GM04504 (cell line): ENCODE data around the gene HADH.
"Not testable (repeated sequence)": the region's sequence is repeated elsewhere in the genome, so short reads cannot be mapped to it uniquely, and the experiment has no call there.

Experiments
- DNase-seq: peaks from one replicate; pipeline ENCODE4 v3.0.0-alpha.2; 2012; ENCODE audit warnings: low read depth

HADH gene

DNA sequence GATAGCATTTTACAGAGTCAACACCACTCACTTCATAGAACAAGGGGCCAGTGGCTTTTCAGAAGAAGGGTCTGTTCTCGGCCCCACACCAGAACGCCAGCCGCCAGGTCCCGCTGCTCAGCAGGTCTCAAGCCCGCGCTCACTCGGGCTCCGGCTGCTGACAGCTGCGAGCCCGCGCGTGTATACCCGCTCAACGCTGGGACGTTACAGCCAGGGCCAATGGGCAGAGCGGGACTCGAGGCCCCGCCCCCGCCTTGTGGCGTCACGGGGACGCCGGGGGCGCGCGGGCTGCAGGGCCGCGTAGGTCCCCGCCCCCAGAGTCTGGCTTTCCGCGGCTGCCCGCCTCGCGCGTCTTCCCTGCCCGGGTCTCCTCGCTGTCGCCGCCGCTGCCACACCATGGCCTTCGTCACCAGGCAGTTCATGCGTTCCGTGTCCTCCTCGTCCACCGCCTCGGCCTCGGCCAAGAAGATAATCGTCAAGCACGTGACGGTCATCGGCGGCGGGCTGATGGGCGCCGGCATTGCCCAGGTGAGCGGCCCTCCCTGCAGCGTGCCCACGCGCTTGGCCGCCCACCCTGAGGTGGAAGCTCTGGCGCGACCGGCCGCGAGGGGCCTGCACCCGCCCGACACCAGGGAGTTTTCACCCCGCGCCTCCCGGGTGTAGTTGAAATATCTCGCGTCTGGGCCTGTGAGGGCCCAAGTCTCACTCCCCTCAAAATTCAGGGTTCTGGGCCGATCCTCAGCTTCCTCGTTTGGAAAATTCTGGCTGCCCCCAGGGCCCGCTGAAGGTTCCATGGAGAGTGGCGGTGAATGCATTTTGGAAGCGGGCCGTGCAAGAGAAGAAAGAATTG lies at the start of gene HADH:
Gene HADH, plus strand, starts transcription at position 353 of the 850 bp plus-strand sequence. Its CDS starts 44 bp downstream, at position 397.
- peak; percentile 76 for DNase-seq

DNA sequence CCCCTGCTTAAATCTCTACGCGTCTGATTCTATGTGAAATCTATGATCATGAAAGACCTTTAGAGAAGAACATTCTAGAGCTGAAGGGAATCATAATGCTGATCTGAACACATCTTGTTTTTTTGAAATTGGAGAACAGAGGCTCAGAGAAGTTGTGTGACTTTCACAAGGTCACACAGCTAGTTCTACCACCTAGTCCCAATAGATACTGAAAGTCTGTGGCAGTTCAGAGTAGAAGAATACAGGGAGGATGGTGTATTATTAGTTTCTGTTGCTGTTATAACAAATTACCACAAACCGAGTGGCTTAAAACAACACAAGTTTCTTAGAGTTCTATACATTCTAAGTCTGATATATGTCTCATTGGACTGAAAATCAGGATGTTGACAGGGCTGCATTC lies 43.9 kb upstream of the HADH start:
- no peak for DNase-seq

DNA sequence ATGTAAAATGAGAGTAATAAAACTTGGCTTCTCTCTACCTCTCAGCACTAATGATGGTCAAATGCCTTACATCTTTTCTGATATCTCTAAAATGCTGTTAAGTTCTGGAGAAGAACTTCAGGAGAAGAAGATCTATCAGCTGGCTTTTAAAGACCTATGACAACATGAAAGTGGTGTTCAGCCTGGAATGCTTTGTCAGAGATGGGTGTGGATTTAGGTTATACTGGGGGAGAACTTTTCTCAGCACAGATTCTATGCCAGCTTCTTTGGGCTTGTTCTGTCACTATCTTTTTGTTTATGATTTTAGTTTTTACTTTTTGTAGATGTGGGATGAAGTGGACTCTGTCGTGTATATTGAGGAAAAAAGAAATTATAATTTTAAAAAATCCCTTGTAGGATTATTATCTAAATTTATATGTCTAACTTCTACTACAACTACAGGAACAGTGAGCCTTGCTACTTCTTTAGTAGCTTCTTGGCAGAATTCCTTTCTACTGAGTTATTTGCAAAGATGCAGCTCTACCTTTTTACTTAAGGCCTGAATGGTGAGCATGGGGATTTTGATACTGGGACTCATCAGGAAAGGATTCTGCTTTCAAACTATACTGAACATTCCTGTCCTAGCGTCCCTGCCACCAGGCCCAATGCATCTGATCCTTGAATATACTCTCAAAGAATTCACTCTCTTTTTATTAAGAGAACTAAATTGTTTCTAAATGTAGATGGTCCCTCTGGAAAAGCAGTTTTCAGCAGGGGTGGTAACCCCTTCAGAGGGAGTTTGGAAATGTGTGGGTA lies 38.7 kb upstream of the HADH start:
- DNase-seq = no peak

DNA sequence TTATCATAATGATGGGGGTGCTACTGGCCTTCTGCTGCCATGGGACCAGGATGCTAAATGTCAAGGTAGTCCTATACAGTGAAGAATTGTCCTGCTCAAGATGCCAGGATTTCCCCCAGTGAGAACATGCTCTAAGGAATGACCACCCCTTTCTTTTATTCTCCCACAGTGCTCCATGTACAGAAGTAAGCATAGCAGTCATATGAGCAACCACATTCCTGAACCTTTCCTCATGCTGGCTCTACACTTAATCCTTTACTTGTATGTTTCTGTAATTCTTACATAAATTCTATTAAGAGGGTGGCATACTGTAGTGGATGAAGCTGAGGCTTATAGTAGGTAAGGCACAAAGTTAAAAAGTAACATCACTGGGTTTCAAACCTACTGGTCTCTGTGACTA lies 38.1 kb upstream of the HADH start:
- DNase-seq = peak; percentile 24

DNA sequence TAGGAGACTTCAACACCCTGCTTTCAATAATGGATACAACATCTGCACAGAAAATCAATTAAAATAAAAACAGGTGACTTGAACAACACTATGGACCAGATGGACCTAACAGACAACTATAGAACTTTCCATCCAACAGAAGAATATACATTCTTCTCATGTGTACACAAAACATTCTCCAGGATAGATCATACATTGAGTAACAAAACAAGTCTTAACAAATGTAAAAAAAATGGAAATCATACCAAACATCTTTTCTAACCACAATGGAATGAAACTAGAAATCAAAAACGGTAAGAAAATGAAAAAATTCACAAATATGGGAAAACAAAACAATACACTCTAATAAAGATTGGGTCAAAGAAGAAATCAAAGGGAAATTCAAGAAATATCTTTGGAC lies 33.7 kb upstream of the HADH start:
- no peak for DNase-seq

DNA sequence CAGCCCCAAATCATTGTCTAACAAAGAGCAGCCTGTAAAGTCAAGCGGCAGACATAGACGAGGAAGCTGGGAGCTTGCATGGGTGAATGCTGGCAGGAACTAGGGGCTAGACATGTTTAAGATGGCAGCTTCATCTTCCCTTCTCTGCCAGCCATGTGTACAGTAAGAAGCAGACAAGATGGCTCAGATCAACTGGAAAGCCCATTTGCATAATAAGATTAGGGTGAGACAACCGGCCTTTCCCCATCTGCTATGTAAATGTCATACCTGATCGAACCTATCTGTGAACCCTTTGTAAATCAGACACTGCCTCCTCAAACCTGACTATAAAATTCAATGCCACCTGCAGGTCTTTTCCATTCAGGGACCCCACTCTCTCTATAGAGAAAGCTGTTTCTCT lies 22.8 kb upstream of the HADH start:
- no peak for DNase-seq

DNA sequence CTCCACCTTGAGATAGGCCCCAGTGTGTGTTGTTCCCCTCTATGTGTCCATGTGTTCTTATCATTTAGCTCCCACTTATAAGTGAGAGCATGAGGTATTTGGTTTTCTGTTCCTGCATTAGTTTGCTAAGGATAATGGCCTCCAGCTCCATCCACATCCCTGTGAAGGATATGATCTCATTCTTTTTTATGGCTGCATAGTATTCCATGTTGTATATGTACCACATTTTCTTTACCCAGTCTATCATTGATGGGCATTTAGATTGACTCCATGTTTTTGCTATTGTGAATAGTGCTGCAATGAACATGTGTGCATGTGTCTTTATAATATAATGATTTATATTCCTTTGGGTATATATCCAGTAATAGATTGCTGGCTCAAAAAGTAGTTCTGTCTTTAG lies 22.2 kb upstream of the HADH start:
- not testable (repeated sequence) for DNase-seq

DNA sequence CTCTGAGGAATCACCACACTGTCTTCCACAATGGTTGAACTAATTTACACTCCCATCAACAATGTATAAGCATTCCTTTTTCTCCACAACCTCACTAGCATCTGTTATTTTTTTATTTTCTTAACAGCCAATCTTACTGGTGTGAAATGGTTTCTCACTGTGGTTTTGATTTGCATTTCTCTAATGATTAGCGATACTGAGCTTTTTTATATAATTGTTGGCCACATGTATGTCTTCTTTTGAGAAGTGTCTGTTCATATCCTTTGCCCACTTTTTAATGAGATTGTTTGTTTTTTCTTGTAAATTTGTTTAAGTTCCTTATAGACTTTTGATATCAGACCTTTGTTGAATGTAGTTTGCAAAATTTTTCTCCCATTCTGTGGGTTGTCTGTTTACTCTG lies 21.8 kb upstream of the HADH start:
- not testable (repeated sequence) for DNase-seq

DNA sequence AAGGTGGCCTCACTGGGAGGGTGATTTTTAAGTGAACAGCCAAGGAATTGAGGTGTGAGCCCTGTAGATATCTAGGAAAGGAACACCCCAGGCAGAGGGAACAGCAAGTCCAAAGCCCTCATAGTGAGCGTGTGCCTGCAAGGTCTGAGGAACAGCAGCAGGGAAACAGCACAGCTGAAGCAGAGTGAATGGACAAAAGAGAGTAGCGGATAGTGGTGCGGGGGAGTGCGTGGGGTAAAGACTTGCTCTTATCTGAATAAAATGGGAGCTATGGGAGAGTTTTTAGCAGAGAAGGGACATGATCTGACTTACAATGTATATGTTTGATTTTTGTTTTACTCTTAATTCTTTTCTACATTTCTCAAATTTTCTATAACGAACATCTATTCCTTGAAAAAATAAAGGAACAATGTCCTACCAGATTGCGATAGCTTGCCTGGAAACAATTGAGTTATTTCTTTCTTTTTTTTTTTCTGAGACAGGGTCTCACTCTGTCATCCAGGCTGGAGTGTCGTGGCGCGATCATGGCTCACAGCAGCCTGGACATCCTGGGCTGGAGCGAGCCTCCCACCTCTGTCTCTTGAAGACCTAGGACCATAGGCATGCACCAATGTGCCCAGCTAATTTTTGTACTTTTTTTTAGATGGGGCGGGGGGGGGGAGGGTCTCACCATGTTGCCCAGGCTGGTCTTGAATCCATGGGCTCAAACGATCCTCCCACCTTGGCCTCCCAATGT lies 19.5 kb upstream of the HADH start:
- DNase-seq = no peak

DNA sequence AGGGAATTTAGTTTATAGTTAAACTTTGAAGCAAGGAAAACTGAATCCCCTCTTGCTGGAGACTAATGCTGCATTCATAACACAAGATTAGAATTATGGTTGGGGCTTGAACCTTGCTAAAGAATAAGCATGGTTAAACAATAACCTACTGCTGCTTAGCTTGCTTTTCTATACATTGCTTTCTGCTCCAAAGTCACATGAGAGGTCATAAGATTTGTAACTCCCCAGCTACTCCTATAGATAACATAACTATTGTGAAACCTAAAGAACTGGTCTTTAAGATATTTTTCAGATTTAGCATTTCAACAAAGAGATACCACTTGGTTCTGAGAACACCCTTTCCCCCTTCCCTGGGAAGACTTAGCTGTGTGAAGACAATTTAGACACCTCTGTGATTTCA lies 17.1 kb upstream of the HADH start:
- DNase-seq = no peak

DNA sequence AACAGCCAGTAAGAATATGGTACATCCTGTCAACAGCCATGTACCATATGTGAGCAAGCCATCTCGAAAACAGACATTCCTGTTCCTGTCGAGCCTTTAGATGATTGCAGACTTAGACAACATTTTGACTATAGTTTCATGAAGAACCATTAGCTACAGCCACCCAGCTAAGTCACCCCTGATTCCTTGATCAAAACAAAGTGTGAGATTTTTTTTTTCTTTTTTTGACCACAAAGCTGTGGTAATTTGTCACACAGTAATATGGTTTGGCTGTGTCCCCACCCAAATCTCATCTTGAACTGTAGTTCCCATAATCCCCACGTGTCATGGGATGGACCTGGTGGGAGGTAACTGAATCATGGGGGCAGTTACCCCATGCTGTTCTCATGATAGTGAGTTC lies 15.2 kb upstream of the HADH start:
- no peak for DNase-seq

DNA sequence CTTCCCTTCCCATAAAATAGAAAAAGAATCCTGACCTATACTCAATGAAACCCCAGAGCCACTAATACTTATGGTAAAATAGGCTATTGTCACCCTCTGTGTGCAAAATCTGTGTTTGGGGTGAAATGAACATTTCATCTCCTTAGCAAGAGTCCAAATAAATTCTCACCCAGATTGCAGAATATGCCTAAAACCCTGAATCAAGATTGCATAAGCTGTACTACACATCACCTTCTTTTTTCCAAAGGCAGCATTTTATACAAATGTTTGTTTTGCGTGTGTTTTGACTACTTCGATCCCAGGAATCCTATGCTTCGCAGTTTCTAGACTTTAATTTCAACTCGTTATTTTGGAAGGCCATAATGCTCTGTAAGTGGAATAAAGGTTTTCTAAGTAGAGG lies 12.2 kb upstream of the HADH start:
- DNase-seq = no peak

DNA sequence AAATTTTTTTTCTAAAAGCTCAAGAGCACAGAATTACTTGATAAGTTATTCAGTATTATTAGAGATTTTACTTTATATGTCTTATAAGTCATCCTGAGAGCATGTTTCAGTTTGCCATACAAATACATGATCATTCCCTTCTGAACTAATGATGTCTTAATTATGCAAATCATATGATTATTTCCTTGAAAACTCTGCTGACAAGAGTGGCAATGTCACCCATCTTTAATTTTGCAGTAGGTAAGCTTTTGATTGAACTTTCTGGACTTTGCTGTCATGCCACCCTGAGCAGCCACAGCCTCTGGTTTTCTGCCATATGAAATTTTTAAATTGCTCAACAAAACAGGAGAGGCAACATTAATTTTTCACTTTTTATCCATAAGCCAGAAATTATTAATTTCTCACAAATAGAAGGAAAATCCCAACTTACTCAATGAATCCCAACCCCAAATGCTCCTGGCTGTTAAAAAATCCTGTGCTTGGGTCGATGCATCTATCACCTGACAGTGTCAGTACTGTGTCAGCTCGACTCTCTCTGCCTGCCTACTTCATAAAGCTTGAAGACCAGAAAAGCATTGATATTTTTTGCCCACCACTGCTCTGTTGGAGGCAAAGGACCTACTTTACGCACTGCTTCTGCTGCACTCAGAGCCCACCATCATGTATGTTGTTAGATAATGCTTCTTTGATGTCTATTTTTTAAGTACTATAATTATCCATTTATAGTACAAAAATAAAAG lies 11.6 kb upstream of the HADH start:
- DNase-seq = no peak

DNA sequence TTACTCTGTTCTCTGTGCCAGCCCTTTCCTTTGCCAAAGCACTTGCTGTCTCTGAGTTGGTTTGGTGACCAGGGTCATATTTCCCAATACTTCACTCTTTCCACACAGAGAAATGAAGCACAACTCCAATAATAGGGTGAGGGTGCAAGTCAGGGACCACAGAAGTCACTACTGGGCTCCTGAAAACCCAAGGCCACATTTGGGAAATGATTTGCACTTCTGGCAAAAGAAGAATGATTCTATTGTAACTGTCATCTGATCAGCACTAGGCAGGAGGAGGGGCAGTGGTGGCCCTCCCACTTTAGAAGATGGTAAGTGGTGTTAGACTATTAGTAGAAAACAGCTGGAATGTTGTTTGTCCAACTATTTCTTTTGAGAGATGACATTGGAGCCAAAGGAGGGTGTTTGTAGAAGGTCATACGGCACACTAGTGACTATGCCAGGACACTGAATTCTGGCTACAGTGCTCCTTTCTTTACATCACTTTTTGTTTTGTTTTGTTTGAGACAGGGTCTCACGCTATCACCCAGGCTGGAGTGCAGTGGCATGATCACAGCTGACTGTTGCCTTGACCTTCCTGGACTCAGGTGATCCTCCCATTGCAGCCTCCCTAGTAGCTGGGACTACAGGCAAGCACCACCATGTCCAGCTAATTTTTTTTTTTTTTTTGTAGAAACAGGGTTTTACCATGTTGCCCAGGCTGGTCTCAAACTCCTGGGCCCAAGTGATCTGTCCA lies 10.8 kb upstream of the HADH start:
- no peak for DNase-seq

DNA sequence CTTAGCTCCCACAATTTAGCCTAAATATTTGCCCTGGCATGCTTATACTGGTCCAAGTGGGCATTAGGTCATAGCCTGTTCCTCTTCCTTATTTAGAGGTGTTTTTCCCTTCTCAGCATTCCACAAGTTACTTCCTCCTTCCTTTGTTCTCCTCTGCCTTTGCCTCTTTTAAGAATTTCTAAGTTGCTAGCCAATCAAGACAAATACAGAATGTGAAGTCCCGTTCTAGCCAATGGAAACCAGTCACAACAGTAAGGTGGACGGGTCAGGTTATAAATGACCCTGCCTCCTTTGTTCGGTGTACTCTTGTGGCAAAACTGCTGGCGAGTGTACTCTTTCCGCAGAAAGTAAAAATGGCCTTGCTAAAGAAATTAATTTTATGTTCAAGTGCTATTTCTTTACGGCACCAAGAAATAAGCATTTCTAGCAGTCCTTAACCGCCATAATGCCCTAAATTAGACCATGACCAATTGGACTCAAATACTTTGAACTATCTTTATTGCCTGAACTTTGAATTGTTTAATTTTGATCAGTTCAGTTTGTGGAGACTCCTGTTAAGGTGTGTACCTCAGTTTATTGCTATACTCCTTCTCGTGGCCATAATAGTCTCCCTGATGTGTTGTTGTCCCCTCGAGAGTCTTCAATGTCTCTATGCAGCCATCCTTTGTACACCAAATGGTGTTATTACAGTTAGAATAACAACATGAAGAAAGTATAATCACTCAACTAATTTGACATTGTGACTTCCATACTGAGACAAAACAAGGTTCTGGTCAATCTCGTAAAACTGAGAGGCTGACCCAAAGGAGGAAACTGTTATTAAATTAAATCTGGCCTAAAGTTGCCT lies 1.6 kb upstream of the HADH start:
- DNase-seq = no peak

DNA sequence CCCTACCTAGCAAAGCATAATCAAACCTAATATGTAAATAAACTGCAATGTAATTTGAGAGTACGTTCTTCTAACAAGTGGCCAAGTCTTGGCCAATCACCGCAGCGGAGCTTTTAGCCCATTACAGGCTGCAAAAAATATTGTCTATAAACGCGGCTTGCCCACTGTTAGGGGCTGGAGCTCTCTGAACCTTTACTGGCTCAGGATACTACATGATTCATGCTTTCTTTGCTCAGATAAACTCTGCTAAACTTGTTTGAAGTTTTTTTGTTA lies 990 bp upstream of the HADH start:
- DNase-seq = no peak

DNA sequence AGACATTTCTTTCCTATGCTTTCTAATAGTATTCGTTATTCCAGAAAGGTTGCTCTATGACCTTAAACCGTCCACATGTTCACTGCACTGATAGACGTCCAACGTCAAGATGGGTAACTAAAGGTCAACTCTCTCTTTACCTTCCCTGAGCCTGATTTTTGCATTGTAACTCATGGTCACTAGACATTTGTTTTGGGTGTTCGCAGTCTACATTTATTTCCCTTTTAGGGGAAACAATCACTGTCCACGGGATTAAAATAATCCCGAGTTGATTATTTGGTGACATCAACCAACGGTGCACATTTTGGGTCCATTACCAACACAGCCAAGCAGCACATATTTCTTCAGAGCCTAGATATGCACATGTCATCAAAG lies 540 bp upstream of the HADH start:
- DNase-seq = no peak

DNA sequence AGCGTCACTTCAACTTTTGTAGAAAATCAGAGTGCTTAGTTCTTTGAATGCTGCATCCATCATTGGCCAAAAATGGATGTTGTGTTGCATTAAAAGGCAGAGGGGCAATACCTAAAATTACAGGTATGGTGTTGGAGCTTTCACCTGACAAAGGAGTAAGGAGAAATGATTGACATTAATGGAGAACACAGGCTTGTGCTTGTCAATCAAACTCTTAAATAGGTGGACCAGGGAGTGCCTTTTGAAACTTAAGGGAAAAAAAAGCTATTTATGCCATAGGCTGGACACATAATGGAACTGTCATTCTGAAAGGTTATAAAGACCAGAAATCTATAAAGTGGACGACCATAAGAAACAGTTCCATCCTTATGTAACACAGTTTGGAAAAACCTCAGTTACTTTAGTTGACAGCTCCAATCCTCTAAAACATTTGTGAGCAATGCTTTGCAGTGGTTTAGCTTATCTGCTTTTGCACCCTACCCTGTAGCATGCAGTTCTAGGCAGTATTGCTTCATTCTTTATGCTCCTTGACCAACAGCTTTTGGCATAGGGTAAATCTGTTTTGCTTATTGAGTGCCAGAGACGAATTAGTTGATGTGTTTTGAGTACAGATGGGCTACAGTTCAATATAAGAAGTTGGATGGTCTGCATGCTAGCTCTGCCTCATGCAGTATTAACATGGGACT lies 2.4 kb downstream of the HADH start:
- DNase-seq = no peak

DNA sequence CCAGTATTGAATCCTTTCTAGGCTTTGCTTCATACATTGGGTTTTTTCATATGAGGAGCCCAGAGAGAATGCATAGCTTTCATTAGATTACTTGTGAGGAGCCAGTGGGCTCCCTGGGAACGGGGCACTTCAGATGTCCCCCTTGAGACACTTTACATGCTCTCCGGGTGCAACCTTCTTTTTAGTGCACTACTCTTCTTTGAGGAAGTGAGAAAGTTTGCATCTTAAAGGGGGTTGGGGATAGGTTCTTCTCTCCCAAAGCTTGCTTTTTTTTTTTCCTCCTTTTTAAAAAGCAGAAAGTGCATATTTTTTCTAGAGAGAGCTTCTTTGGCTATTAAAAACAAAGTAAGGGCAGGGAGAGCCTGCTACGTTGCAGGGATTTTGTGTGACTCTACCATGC lies 4.3 kb downstream of the HADH start:
- no peak for DNase-seq

DNA sequence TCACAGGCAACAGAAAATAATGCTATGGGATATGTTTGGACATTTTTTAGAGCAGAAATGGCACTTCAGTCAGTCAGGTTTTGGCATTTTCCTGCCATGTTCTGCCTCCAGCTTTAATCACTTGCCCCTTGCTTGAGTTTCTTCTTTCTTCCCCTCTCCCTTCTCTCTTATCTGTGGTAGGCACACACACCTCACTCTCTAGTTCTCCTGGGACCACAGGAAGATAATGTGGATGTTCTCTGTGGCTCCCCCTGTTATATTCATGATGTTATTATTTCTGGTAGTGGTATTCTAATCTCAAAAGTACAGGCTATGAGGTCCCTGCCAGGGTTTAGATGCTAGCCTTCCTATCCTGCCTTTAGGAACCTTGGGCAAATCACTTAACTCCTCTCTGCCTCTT lies 5.2 kb downstream of the HADH start:
- DNase-seq = no peak
